ENCODE results near the gene KIF26A.

KIF26A gene

DNA sequence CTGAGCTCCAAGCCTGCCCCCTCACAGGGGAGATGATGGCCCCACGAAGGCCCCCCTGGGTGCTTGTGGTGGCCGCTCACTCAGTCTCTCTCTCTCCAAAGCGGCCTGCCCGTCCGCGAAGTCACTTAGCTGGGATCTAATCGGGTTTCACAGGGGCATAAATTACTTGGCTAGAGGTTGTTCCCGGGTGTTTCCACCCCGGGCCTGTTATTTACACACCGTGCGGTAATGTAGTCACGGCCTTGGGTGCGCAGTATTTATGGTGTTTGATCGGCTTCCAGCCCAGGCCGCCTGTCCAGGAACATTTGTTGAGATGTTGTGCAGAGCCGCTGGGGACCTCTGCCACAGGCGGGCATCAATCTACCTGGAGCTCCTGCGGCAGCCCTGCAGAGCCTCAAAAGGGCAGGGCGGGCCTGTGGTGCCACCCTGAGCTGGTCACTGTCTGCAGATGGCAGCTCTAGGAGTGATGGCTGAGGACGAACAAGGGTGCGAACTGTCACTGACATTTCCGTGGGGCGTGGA is 91.2 kb downstream of the KIF26A start:
- no peak for DNase-seq (ENCODE audit: low spot score)
- TF ChIP-seq, protein P1, sequence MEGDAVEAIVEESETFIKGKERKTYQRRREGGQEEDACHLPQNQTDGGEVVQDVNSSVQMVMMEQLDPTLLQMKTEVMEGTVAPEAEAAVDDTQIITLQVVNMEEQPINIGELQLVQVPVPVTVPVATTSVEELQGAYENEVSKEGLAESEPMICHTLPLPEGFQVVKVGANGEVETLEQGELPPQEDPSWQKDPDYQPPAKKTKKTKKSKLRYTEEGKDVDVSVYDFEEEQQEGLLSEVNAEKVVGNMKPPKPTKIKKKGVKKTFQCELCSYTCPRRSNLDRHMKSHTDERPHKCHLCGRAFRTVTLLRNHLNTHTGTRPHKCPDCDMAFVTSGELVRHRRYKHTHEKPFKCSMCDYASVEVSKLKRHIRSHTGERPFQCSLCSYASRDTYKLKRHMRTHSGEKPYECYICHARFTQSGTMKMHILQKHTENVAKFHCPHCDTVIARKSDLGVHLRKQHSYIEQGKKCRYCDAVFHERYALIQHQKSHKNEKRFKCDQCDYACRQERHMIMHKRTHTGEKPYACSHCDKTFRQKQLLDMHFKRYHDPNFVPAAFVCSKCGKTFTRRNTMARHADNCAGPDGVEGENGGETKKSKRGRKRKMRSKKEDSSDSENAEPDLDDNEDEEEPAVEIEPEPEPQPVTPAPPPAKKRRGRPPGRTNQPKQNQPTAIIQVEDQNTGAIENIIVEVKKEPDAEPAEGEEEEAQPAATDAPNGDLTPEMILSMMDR (IDR thresholded peaks at IDR 0.05; ENCODE audit: extremely low read depth, missing control alignments): no peak

DNA sequence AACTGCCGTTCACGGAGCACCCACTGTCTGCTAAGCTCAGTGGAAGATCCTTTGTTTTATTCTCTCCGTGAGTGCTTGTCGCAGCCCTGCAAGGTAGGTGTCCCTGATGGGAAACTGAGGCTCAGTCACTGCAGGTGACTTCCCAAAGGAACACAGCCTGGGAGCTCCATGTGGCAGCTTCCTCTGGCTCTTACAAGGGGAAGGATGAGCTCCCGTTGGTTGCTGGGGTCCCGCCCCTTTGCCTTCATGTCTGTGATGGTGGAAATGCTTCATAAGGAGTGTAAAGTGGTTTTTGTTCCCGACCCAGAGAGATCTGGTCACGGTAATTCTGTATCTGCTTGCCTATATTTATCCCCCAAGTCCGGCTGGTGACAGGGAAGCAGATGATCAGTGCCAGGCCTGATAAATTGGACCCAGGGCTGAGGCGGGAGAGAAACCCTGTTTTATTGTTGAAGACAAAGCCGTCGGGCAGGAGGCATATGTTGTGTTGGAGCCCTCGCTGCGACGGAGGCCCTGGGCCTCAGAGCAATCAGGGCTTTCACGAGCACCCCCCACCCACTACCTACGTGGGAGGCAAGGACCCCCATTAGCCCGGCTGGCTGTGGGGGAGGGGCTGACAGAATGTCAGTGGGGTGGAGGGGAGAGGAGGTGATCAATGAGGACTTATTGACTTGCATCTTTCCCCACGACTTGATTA is 91.9 kb downstream of the KIF26A start:
- TF ChIP-seq, protein P1 (IDR thresholded peaks at IDR 0.05; ENCODE audit: extremely low read depth, missing control alignments): no peak
- DNase-seq (ENCODE audit: low spot score): no peak
